Caco-2 (cell line): ENCODE measurements around the gene ZNF664. TPM values are rescaled to one million over a fixed set of nuclear protein-coding genes. Genes with fewer than 3 reads are reported as not detected.

Experiments used
- BruUV-seq: library from RNA; stranded (reverse); fragments of 400-500 nt; replicated peaks from 2 replicates; lab custom pipeline; 2021; lab: Mats Ljungman, UMichigan
- CTCF ChIA-PET: fragments of 300-600 bp; sonication (Branson Sonifier 250); formaldehyde crosslinking; loops from one replicate; lab custom pipeline; 2022; ENCODE audit warnings: antibody characterized with exemption; lab: Charles Lee
- POLR2A ChIA-PET: fragments of 300-600 bp; sonication (Branson Sonifier 250); formaldehyde crosslinking; loops from one replicate; lab custom pipeline; 2022; ENCODE audit warnings: antibody characterized with exemption; lab: Charles Lee
- DNase-seq, 2 experiments: peaks; one replicate each; pipeline versions ENCODE4 v3.0.0 to v3.0.0-alpha.2; 2020 to 2022
- H3K27me3 ChIP-seq: replicated peaks from 2 replicates; pipeline ENCODE4 v1.6.0; 2011; ENCODE audit warnings: low read length; ENCODE audit not compliant: control insufficient read depth, insufficient read depth
- H3K36me3 ChIP-seq: 2 replicates; pipeline ENCODE4 v1.5.1; 2011; ENCODE audit warnings: low read length; ENCODE audit not compliant: control insufficient read depth, insufficient read depth
- H3K4me1 ChIP-seq: fragments of 250-450 bp; sonication (Bioruptor Pico); 2 replicates; pipeline ENCODE4 v1.5.1; 2020; ENCODE audit warnings: mild to moderate bottlenecking
- H3K4me3 ChIP-seq: 2 replicates; pipeline ENCODE4 v1.5.1; 2011; ENCODE audit warnings: low read depth, mild to moderate bottlenecking, control low read depth, low read length
- H3K9me3 ChIP-seq: fragments of 250-450 bp; sonication (Bioruptor Pico); 2 replicates; pipeline ENCODE4 v1.5.1; 2020; ENCODE audit warnings: mild to moderate bottlenecking, moderate library complexity
- H3K27ac Mint-ChIP-seq: one replicate; pipeline ENCODE4 v1.8.0; 2022; ENCODE audit warnings: mixed read lengths; ENCODE audit not compliant: unreplicated experiment
- H3K27me3 Mint-ChIP-seq: one replicate; pipeline ENCODE4 v1.8.0; 2022; ENCODE audit warnings: mixed read lengths; ENCODE audit not compliant: insufficient read depth, unreplicated experiment
- H3K36me3 Mint-ChIP-seq: one replicate; pipeline ENCODE4 v1.8.0; 2022; ENCODE audit warnings: mild to moderate bottlenecking, mixed read lengths; ENCODE audit not compliant: insufficient read depth, unreplicated experiment
- H3K4me1 Mint-ChIP-seq: one replicate; pipeline ENCODE4 v1.8.0; 2022; ENCODE audit warnings: low read depth, mixed read lengths; ENCODE audit not compliant: unreplicated experiment
- H3K4me3 Mint-ChIP-seq: one replicate; pipeline ENCODE4 v1.8.0; 2022; ENCODE audit warnings: mild to moderate bottlenecking, moderate library complexity, mixed read lengths; ENCODE audit not compliant: unreplicated experiment
- H3K9me3 Mint-ChIP-seq: one replicate; pipeline ENCODE4 v1.8.0; 2022; ENCODE audit warnings: mixed read lengths; ENCODE audit not compliant: unreplicated experiment
- intact Hi-C: fragments of 100-400 bp; cut with micrococcal nuclease; formaldehyde crosslinking; loops from one replicate; pipeline ENCODE4 v1.10.0; 2022; ENCODE audit not compliant: unreplicated experiment
- total RNA-seq: library from RNA; stranded (reverse); gene quantifications from 2 replicates; pipeline ENCODE4 v1.2.3, GENCODE V29; 2022
- TF ChIP-seq, protein P1 (sequence below), 2 experiments: fragments of 200-600 bp in 1 of 2; IDR thresholded peaks; 1 replicate in 1 of 2; 2 replicates in 1 of 2; pipeline versions ENCODE4 v1.5.1 to v1.8.0; 2011 to 2022; ENCODE audit warnings: antibody characterized with exemption in 1 of 2, control low read depth in 1 of 2, inconsistent platforms in 1 of 2, low read depth in 1 of 2, low read length in 1 of 2, mild to moderate bottlenecking in 1 of 2, moderate library complexity in 1 of 2; ENCODE audit not compliant: insufficient read depth in 1 of 2, severe bottlenecking in 1 of 2, unreplicated experiment in 1 of 2

The ZNF664 gene
- total RNA-seq, 1 experiment from 2014 or later: 117 TPM

DNA sequence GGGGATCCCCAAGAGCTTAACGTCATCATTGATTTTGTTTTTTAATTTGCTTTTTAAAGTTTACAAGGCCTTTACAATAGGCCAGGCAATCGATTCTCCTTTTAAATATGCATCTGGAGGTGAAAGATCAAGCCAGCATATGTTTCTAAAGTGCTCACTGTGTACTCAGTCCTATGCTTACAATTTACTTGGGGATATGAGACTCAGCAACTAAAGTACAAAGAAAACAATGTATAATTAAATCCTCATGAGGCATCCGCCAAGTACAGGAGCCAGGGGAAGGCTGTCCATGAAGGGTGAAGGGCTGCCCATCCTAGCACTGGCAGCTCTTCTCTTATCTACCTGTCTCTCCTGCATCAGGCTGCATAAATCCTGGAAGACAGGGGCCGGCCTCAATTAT, 12.2 kb upstream of the ZNF664 start:
- H3K4me1 Mint-ChIP-seq: no peaks in the 10 kb centered on the region
- DNase-seq: no peak
- intact Hi-C loops: no loop called here
- H3K27me3 Mint-ChIP-seq: no peaks in the 10 kb centered on the region
- ChIA-PET CTCF (no interaction called here), POLR2A (no interaction called here)
- H3K36me3 Mint-ChIP-seq: no peaks in the 10 kb centered on the region
- H3K4me3 Mint-ChIP-seq: no peak overlapping the region
- H3K9me3 Mint-ChIP-seq: no peaks in the 10 kb centered on the region
- Histone ChIP-seq H3K9me3 (no peaks in the 10 kb centered on the region), H3K4me1 (no peaks in the 10 kb centered on the region), H3K27me3 (no peaks in the 10 kb centered on the region), H3K4me3 (no peak overlapping the region), H3K36me3 (no peaks in the 10 kb centered on the region)
- no peak overlapping the region for H3K27ac Mint-ChIP-seq
- BruUV-seq: no TSS peak
- TF ChIP-seq, protein P1, sequence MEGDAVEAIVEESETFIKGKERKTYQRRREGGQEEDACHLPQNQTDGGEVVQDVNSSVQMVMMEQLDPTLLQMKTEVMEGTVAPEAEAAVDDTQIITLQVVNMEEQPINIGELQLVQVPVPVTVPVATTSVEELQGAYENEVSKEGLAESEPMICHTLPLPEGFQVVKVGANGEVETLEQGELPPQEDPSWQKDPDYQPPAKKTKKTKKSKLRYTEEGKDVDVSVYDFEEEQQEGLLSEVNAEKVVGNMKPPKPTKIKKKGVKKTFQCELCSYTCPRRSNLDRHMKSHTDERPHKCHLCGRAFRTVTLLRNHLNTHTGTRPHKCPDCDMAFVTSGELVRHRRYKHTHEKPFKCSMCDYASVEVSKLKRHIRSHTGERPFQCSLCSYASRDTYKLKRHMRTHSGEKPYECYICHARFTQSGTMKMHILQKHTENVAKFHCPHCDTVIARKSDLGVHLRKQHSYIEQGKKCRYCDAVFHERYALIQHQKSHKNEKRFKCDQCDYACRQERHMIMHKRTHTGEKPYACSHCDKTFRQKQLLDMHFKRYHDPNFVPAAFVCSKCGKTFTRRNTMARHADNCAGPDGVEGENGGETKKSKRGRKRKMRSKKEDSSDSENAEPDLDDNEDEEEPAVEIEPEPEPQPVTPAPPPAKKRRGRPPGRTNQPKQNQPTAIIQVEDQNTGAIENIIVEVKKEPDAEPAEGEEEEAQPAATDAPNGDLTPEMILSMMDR (IDR thresholded peaks at IDR 0.05; ENCODE audit: insufficient read depth in 1 of 2, low read depth in 1 of 2, low read length in 1 of 2, severe bottlenecking in 1 of 2, unreplicated experiment in 1 of 2): no peak

DNA sequence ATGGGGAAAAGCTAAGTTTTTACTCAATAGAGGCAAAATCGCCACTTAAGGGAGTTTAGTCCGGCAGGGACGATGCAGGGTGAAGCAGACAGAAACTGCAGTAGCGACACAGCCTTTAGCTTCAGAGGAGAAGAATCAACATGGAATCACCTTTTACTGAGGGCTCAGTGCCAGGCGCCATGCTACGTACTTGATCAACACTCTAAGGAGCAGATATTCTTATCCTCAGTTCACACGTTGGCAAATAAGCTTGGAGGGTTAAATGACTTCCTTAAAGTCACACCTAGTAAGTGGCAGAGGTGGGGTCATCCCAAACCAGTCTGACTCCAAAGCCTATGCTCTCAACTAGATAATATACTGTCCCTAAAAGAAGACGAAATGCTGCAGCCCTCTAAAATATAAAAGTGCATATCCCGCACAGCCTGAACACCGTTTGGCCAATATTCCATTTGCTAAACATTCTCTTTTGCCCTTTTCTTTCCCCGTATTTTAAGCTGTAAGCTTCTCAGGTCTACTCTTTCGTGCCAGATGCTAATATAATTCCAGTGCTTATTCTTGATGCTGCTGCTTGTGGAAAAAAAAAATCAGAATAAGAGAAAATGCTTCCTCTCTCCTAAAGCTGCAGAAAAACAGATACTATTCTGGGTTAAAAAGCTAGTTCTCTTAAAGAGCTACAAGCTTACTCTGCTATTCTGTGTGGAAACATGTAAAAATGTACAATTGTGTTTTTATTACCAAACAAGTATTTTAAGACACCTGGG, 11.2 kb upstream of the ZNF664 start:
- H3K4me1 Mint-ChIP-seq: no peaks in the 10 kb centered on the region
- Histone ChIP-seq H3K36me3 (no peaks in the 10 kb centered on the region), H3K4me3 (no peak overlapping the region), H3K9me3 (no peaks in the 10 kb centered on the region), H3K4me1 (no peaks in the 10 kb centered on the region), H3K27me3 (no peaks in the 10 kb centered on the region)
- H3K27ac Mint-ChIP-seq: no peak overlapping the region
- TF ChIP-seq, protein P1 (IDR thresholded peaks at IDR 0.05; ENCODE audit: insufficient read depth in 1 of 2, low read depth in 1 of 2, low read length in 1 of 2, severe bottlenecking in 1 of 2, unreplicated experiment in 1 of 2): no peak
- intact Hi-C loops: no loop called here
- BruUV-seq: no TSS peak
- no peak overlapping the region for H3K4me3 Mint-ChIP-seq
- no peak for DNase-seq
- H3K9me3 Mint-ChIP-seq: no peaks in the 10 kb centered on the region
- ChIA-PET POLR2A (no interaction called here), CTCF (no interaction called here)
- no peaks in the 10 kb centered on the region for H3K36me3 Mint-ChIP-seq
- no peaks in the 10 kb centered on the region for H3K27me3 Mint-ChIP-seq

DNA sequence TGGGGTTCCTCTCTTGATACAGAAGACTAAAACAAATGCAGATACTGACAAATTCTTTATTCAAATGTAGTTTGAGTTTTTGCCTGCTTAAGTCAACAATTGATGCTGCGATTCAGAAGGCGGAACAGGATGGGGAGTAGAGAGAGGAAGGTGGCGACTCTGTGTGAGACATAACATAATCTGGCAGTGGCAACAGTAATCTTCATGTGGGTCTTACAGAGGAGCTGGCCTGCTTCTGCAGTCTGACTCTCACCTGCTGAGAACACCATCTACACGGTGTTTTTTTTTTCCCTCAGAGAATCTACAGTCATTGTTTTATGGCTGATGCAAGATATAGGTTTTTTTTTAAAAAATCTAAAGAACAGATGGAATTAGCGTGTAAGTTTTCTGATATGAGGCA, 10.5 kb upstream of the ZNF664 start:
- TF ChIP-seq, protein P1 (IDR thresholded peaks at IDR 0.05; ENCODE audit: insufficient read depth in 1 of 2, low read depth in 1 of 2, low read length in 1 of 2, severe bottlenecking in 1 of 2, unreplicated experiment in 1 of 2): no peak
- no peaks in the 10 kb centered on the region for H3K9me3 ChIP-seq
- no peaks in the 10 kb centered on the region for H3K9me3 Mint-ChIP-seq
- intact Hi-C loops: no loop called here
- no peaks in the 10 kb centered on the region for H3K36me3 ChIP-seq
- POLR2A ChIA-PET: no interaction called here
- no peak overlapping the region for H3K4me3 Mint-ChIP-seq
- H3K4me3 ChIP-seq: no peak overlapping the region
- H3K27ac Mint-ChIP-seq: no peak overlapping the region
- H3K4me1 ChIP-seq: no peaks in the 10 kb centered on the region
- no TSS peak for BruUV-seq
- H3K27me3 Mint-ChIP-seq: no peaks in the 10 kb centered on the region
- no peak for DNase-seq
- H3K4me1 Mint-ChIP-seq: no peaks in the 10 kb centered on the region
- no peaks in the 10 kb centered on the region for H3K27me3 ChIP-seq
- CTCF ChIA-PET: no interaction called here
- H3K36me3 Mint-ChIP-seq: no peaks in the 10 kb centered on the region
